CD4-positive, alpha-beta memory T cell (primary cell): ENCODE data around the gene RARRES1. TPM values are rescaled to one million over a fixed set of nuclear protein-coding genes. Genes with fewer than 3 reads are reported as not detected.

Source experiments
- CTCF ChIA-PET: fragments of 350-600 bp; sonication (Branson Sonifier 250); formaldehyde crosslinking; loops from one replicate; lab custom pipeline; 2021; ENCODE audit warnings: inconsistent platforms; ENCODE audit not compliant: partially characterized antibody; lab: Charles Lee
- POLR2A ChIA-PET: fragments of 350-600 bp; sonication (Branson Sonifier 250); formaldehyde crosslinking; loops from one replicate; lab custom pipeline; 2021; ENCODE audit not compliant: partially characterized antibody; lab: Charles Lee
- DNase-seq, 5 donors: peaks; one replicate each; pipeline versions ENCODE4 v3.0.0 to v3.0.0-alpha.2; 2020 to 2022; ENCODE audit warnings: mixed read lengths in 1 of 5
- H3K27ac ChIP-seq: one replicate; pipeline ENCODE4 v1.7.0; 2013; ENCODE audit warnings: low read depth, low read length
- H3K27me3 ChIP-seq: 2 replicates; pipeline ENCODE4 v1.7.0; 2013; ENCODE audit warnings: mild to moderate bottlenecking, low read length, moderate library complexity; ENCODE audit not compliant: insufficient read depth
- H3K36me3 ChIP-seq: 2 replicates; pipeline ENCODE4 v1.7.0; 2013; ENCODE audit warnings: mild to moderate bottlenecking, low read length, moderate library complexity; ENCODE audit not compliant: insufficient read depth
- H3K4me1 ChIP-seq: 2 replicates; pipeline ENCODE4 v1.7.0; 2013; ENCODE audit warnings: mild to moderate bottlenecking, low read length, moderate library complexity; ENCODE audit not compliant: insufficient read depth
- H3K4me3 ChIP-seq, 2 donors: one replicate each; pipeline ENCODE4 v1.7.0; 2013; ENCODE audit warnings: low read length in 2 of 2, mild to moderate bottlenecking in 1 of 2
- H3K9me3 ChIP-seq, 2 donors: one replicate each; pipeline ENCODE4 v1.7.0; 2013; ENCODE audit warnings: low read length in 2 of 2, control low read depth in 1 of 2; ENCODE audit not compliant: control insufficient read depth in 1 of 2
- H3K27ac Mint-ChIP-seq, 7 donors: one replicate each; pipeline ENCODE4 v1.8.0; 2020 to 2021; ENCODE audit warnings: mixed read lengths in 7 of 7, mild to moderate bottlenecking in 6 of 7, inconsistent platforms in 3 of 7, moderate library complexity in 3 of 7
- H3K27me3 Mint-ChIP-seq, 2 donors: one replicate each; pipeline ENCODE4 v1.8.0; 2020 to 2021; ENCODE audit warnings: mixed read lengths in 2 of 2
- H3K36me3 Mint-ChIP-seq, 2 donors: one replicate each; pipeline ENCODE4 v1.8.0; 2020 to 2021; ENCODE audit warnings: mixed read lengths in 2 of 2, inconsistent platforms in 1 of 2, mild to moderate bottlenecking in 1 of 2
- H3K4me1 Mint-ChIP-seq, 4 donors: one replicate each; pipeline ENCODE4 v1.8.0; 2020 to 2021; ENCODE audit warnings: mixed read lengths in 4 of 4, mild to moderate bottlenecking in 1 of 4
- H3K4me3 Mint-ChIP-seq, 8 donors: one replicate each; pipeline ENCODE4 v1.8.0; 2020 to 2021; ENCODE audit warnings: mixed read lengths in 8 of 8, mild to moderate bottlenecking in 7 of 8, moderate library complexity in 6 of 8, inconsistent platforms in 3 of 8
- H3K9me3 Mint-ChIP-seq, 8 donors: one replicate each; pipeline ENCODE4 v1.8.0; 2020 to 2021; ENCODE audit warnings: mixed read lengths in 8 of 8, mild to moderate bottlenecking in 5 of 8, inconsistent platforms in 3 of 8, moderate library complexity in 1 of 8
- intact Hi-C: fragments of 100-400 bp; cut with micrococcal nuclease; formaldehyde crosslinking; loops from one replicate; pipeline ENCODE4 v1.15.1; 2023
- polyA plus RNA-seq, 2 donors: library from polyadenylated mRNA; unstranded; fragments of 300-500 nt; fragmentation: Illumina TruSeq; gene quantifications; one replicate each; pipeline ENCODE4 v1.2.3, GENCODE V29; 2021
- total RNA-seq, 2 experiments: library from RNA; stranded (reverse); gene quantifications; one replicate each; pipeline ENCODE4 v1.2.3, GENCODE V29; 2021

RARRES1 gene
- total and polyA plus RNA-seq, 4 experiments from 2014 or later, result not detected

GRCh38 chr3:158727206-158728060 is 4.8 kb downstream of the RARRES1 start:
- Mint-ChIP-seq H3K4me1 (peaks cover 26 to 51% (median 43%) of the 10 kb centered on the region in 4 donors), H3K27ac (peak overlapping the region; percentile 37 to 98 (median 87)), H3K4me3 (peak overlapping the region in 7 of 8 donors; percentile 17 to 82 (median 62)), H3K27me3 (peaks cover 0 to 2% of the 10 kb centered on the region in 2 donors), H3K9me3 (no peaks in the 10 kb centered on the region), H3K36me3 (no peaks in the 10 kb centered on the region)
- Histone ChIP-seq H3K4me1 (peaks cover 37% of the 10 kb centered on the region), H3K27me3 (no peaks in the 10 kb centered on the region), H3K36me3 (no peaks in the 10 kb centered on the region), H3K27ac (no peak overlapping the region), H3K9me3 (no peaks in the 10 kb centered on the region), H3K4me3 (peak overlapping the region in 1 of 2 donors; percentile 3)
- DNase-seq, result peak; percentile 45 to 65 (median 63)
- ChIA-PET CTCF (interaction anchor here (0.7 to 8.2 kb wide), 47 partner anchors 9 to 1121 kb away, joined by 3 to 136 read pairs (median 6); partner anchors contain the start of genes LXN and MFSD1), POLR2A (interaction anchor here (0.8 to 2.9 kb wide), 3 partner anchors 64 to 83 kb away, joined by 3 to 10 read pairs (median 8); partner anchors contain the start of genes GFM1 and MFSD1)
- intact Hi-C loops, result loop anchor here (1.0 to 5.0 kb wide), 3 partner anchors 64 to 535 kb away; no protein-coding TSS in a partner anchor

- Histone ChIP-seq H3K9me3 (no peaks in the 10 kb centered on the region), H3K4me3 (no peak overlapping the region), H3K27me3 (no peaks in the 10 kb centered on the region), H3K27ac (no peak overlapping the region), H3K36me3 (no peaks in the 10 kb centered on the region), H3K4me1 (peaks cover 47% of the 10 kb centered on the region)
- intact Hi-C loops, result loop anchor here (5.0 kb wide), 1 partner anchor 537 kb away; no protein-coding TSS in a partner anchor
- ChIA-PET CTCF (interaction anchor here (0.9 to 8.2 kb wide), 7 partner anchors 9 to 76 kb away, joined by 3 to 136 read pairs (median 23); partner anchors contain the start of genes LXN and MFSD1), POLR2A (interaction anchor here (2.9 kb wide), 1 partner anchor 66 kb away, joined by 8 read pairs; no protein-coding TSS in a partner anchor)
- Mint-ChIP-seq H3K4me3 (peak overlapping the region in 1 of 8 donors; percentile 44), H3K9me3 (peaks cover 0 to under 1% (median 0%) of the 10 kb centered on the region in 8 donors), H3K27me3 (peaks cover 0 to 2% of the 10 kb centered on the region in 2 donors), H3K36me3 (peaks cover 4 to 10% of the 10 kb centered on the region in 2 donors), H3K27ac (peak overlapping the region; percentile 31 to 98 (median 86)), H3K4me1 (peaks cover 38 to 62% (median 55%) of the 10 kb centered on the region in 4 donors)
- no peak for DNase-seq
Measured at GRCh38 chr3:158725348-158726011, 6.8 kb downstream of the RARRES1 start.

- H3K4me1 Mint-ChIP-seq, result peaks cover 43 to 70% (median 58%) of the 10 kb centered on the region in 4 donors
- no peaks in the 10 kb centered on the region for H3K27me3 ChIP-seq
- ChIA-PET POLR2A (interaction anchor here (0.8 to 3.7 kb wide), 5 partner anchors 45 to 79 kb away, joined by 3 to 25 read pairs (median 10); partner anchors contain the start of genes GFM1, LXN and MFSD1), CTCF (interaction anchor here (1.2 to 8.2 kb wide), 7 partner anchors 11 to 536 kb away, joined by 3 to 136 read pairs (median 7); partner anchors contain the start of genes GFM1, LXN and MFSD1)
- peaks cover 5 to 14% of the 10 kb centered on the region in 2 donors for H3K36me3 Mint-ChIP-seq
- H3K4me1 ChIP-seq, result peaks cover 47% of the 10 kb centered on the region
- peaks cover 0 to 3% (median 0%) of the 10 kb centered on the region in 8 donors for H3K9me3 Mint-ChIP-seq
- intact Hi-C loops, result loop anchor here (5.0 kb wide), 1 partner anchor 52 kb away; the partner anchor contains the start of gene LXN
- peaks cover 0 to 2% of the 10 kb centered on the region in 2 donors for H3K27me3 Mint-ChIP-seq
- H3K9me3 ChIP-seq, result no peaks in the 10 kb centered on the region
- no peak overlapping the region for H3K27ac ChIP-seq
- peak overlapping the region; percentile 31 to 98 (median 92) for H3K27ac Mint-ChIP-seq
- H3K4me3 ChIP-seq, result no peak overlapping the region
- H3K4me3 Mint-ChIP-seq, result no peak overlapping the region
- DNase-seq, result no peak
- no peaks in the 10 kb centered on the region for H3K36me3 ChIP-seq
Measured at GRCh38 chr3:158723991-158724390, 8.3 kb downstream of the RARRES1 start.

- peak in 3 of 5 donors; percentile 14 to 32 (median 22) for DNase-seq
- H3K36me3 Mint-ChIP-seq, result peaks cover 10 to 14% of the 10 kb centered on the region in 2 donors
- no peak overlapping the region for H3K27ac ChIP-seq
- intact Hi-C loops, result loop anchor here (5.0 kb wide), 1 partner anchor 50 kb away; the partner anchor contains the start of gene LXN
- ChIA-PET CTCF (interaction anchor here (1.4 to 8.2 kb wide), 6 partner anchors 9 to 80 kb away, joined by 3 to 136 read pairs (median 8); partner anchors contain the start of genes GFM1, LXN, MFSD1 and RARRES1), POLR2A (interaction anchor here (0.7 to 3.7 kb wide), 6 partner anchors 10 to 80 kb away, joined by 3 to 25 read pairs (median 5); partner anchors contain the start of genes LXN, MFSD1 and RARRES1)
- H3K4me1 ChIP-seq, result peaks cover 37% of the 10 kb centered on the region
- peak overlapping the region in 4 of 8 donors; percentile 17 to 81 (median 65) for H3K4me3 Mint-ChIP-seq
- peaks cover 0 to 3% (median 0%) of the 10 kb centered on the region in 8 donors for H3K9me3 Mint-ChIP-seq
- no peaks in the 10 kb centered on the region for H3K36me3 ChIP-seq
- H3K27me3 Mint-ChIP-seq, result no peaks in the 10 kb centered on the region
- H3K27ac Mint-ChIP-seq, result peak overlapping the region in 6 of 7 donors; percentile 3 to 98 (median 92)
- H3K27me3 ChIP-seq, result no peaks in the 10 kb centered on the region
- no peak overlapping the region for H3K4me3 ChIP-seq
- no peaks in the 10 kb centered on the region for H3K9me3 ChIP-seq
- H3K4me1 Mint-ChIP-seq, result peaks cover 34 to 61% (median 51%) of the 10 kb centered on the region in 4 donors
Measured at GRCh38 chr3:158722108-158722507, 10.1 kb downstream of the RARRES1 start.

GRCh38 chr3:158718490-158719170 is 13.6 kb downstream of the RARRES1 start:
- Histone ChIP-seq H3K27me3 (no peaks in the 10 kb centered on the region), H3K36me3 (no peaks in the 10 kb centered on the region), H3K4me3 (no peak overlapping the region), H3K4me1 (peaks cover 30% of the 10 kb centered on the region), H3K9me3 (no peaks in the 10 kb centered on the region), H3K27ac (no peak overlapping the region)
- H3K4me3 Mint-ChIP-seq, result no peak overlapping the region
- POLR2A ChIA-PET, result no interaction called here
- DNase-seq, result no peak
- intact Hi-C loops, result no loop called here
- peaks cover 0 to 3% (median 0%) of the 10 kb centered on the region in 8 donors for H3K9me3 Mint-ChIP-seq
- CTCF ChIA-PET, result interaction anchor here (1.1 to 1.6 kb wide), 2 partner anchors 9 to 73 kb away, joined by 3 to 12 read pairs; no protein-coding TSS in a partner anchor
- peaks cover 32 to 38% (median 36%) of the 10 kb centered on the region in 4 donors for H3K4me1 Mint-ChIP-seq
- H3K27ac Mint-ChIP-seq, result no peak overlapping the region
- H3K27me3 Mint-ChIP-seq, result no peaks in the 10 kb centered on the region
- H3K36me3 Mint-ChIP-seq, result peaks cover 17 to 21% of the 10 kb centered on the region in 2 donors

GRCh38 chr3:158717576-158717975 is 14.7 kb downstream of the RARRES1 start:
- H3K27ac Mint-ChIP-seq, result peak overlapping the region in 4 of 7 donors; percentile 2 to 57 (median 32)

More at GRCh38 chr3:158717576-158717975, 14.7 kb downstream of the RARRES1 start:
- peaks cover 0 to 3% (median 0%) of the 10 kb centered on the region in 8 donors for H3K9me3 Mint-ChIP-seq
- intact Hi-C loops, result no loop called here
- no peak for DNase-seq
- no peak overlapping the region for H3K4me3 Mint-ChIP-seq
- no peak overlapping the region for H3K27ac ChIP-seq
- ChIA-PET POLR2A (no interaction called here), CTCF (interaction anchor here (0.9 to 2.2 kb wide), 2 partner anchors 9 to 10 kb away, joined by 3 to 6 read pairs; no protein-coding TSS in a partner anchor)
- H3K9me3 ChIP-seq, result no peaks in the 10 kb centered on the region
- H3K4me3 ChIP-seq, result no peak overlapping the region
- peaks cover 24 to 30% of the 10 kb centered on the region in 2 donors for H3K36me3 Mint-ChIP-seq
- H3K36me3 ChIP-seq, result no peaks in the 10 kb centered on the region
- no peaks in the 10 kb centered on the region for H3K27me3 Mint-ChIP-seq
- peaks cover 23 to 28% (median 27%) of the 10 kb centered on the region in 4 donors for H3K4me1 Mint-ChIP-seq
- H3K27me3 ChIP-seq, result no peaks in the 10 kb centered on the region
- H3K4me1 ChIP-seq, result peaks cover 19% of the 10 kb centered on the region
